Placental epithelial cell (primary cell): ENCODE results near the gene SLC38A6. TPM values are rescaled to one million over a fixed set of nuclear protein-coding genes. Genes with fewer than 3 reads are reported as not detected.

ENCODE experiments used
- small RNA-seq: library from RNA; depleted of rRNA; stranded (forward); fragments of <200 nt; gene quantifications from one replicate; pipeline ENCODE3, GENCODE V24; 2012
- total RNA-seq: library from RNA; depleted of rRNA; stranded (reverse); fragments of >200 nt; gene quantifications from 2 replicates; pipeline ENCODE4 v1.2.3, GENCODE V29; 2012

SLC38A6 gene
- total RNA-seq, result 17.1 and 22.8 TPM in 2 replicates

DNA sequence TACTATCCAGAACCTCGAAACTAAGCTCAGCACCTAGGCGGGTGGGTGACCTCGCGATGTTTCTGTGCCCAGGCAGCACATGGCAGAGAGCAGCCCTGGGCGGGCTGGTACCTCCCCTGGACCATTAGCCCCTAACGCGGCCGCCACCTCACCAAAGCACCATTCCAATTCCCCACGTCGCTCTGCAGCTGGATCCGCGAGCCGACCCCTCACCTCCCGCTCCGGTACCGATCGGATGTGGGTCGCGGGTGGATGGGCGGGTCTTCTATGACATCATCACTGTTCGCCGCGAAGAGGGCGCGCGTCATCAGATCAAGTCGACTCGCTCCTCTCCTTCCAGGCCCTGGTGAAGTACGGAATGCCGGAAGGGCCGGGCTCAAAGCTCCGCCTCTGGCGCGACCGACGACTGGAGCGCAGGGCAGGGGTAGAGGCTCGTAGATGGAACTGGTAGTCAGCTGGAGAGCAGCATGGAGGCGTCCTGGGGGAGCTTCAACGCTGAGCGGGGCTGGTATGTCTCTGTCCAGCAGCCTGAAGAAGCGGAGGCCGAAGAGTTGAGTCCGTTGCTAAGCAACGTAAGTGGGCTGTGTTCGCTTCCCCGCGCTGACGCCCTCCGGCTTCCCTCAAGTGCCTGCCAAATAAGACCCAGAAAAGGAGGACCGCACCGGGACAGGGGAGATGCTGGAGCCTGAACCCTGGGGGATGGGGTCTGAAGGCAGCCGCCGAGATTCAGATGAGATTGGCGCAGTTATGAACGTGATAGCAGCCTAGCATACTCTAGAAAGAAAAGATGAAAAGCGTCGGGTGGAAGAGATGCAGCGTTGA, at the start of gene SLC38A6, which contains the start of gene TRMT5:
Gene SLC38A6 (plus strand): TSS at position 435 of the 822 bp plus-strand sequence. CDS start 33 bp downstream, at position 468.
Gene TRMT5 (minus strand): TSS at position 269 of the 822 bp plus-strand sequence. CDS start 106 bp downstream, at position 163.

Small RNA genes lying within 50 kb of the gene (small RNA-seq; reads per million reads assigned to genes)
- not detected for gene RNU6-398P

Other genes with a start within 250 kb of the SLC38A6 start
- gene MNAT1, start 246.5 kb upstream of the SLC38A6 start, total RNA-seq, result 28.1 and 28.7 TPM in 2 replicates
- gene TRMT5, start 166 bp upstream of the SLC38A6 start, total RNA-seq, result 9.8 and 10.1 TPM in 2 replicates